Dendritic cell treated with granulocyte-macrophage colony-stimulating factor and Interleukin-4, amounts not matched to agents 40 ng/mL and 50 ng/mL, for 4 days (primary cell): Measurements from ENCODE around the gene MPEG1.

Experiments used
- H3K27ac Mint-ChIP-seq: one replicate; pipeline ENCODE4 v1.8.0; 2022; ENCODE audit warnings: mild to moderate bottlenecking, mixed read lengths
- H3K27me3 Mint-ChIP-seq: one replicate; pipeline ENCODE4 v1.8.0; 2022; ENCODE audit warnings: mild to moderate bottlenecking, mixed read lengths
- H3K36me3 Mint-ChIP-seq: one replicate; pipeline ENCODE4 v1.8.0; 2022; ENCODE audit warnings: low read depth, mixed read lengths
- H3K4me1 Mint-ChIP-seq: one replicate; pipeline ENCODE4 v1.8.0; 2022; ENCODE audit warnings: low read depth, mixed read lengths
- H3K4me3 Mint-ChIP-seq: one replicate; pipeline ENCODE4 v1.8.0; 2022; ENCODE audit warnings: mild to moderate bottlenecking, moderate library complexity, mixed read lengths
- H3K9me3 Mint-ChIP-seq: one replicate; pipeline ENCODE4 v1.8.0; 2022; ENCODE audit warnings: mixed read lengths
- intact Hi-C: fragments of 100-400 bp; cut with micrococcal nuclease; formaldehyde crosslinking; loops from one replicate; pipeline ENCODE4 v1.15.0; 2022

Gene MPEG1

GRCh38 chr11:59225017-59225416, 12.3 kb upstream of the MPEG1 start:
- intact Hi-C loops = no loop called here
- Mint-ChIP-seq H3K4me1 (peaks cover 63% of the 10 kb centered on the region), H3K27ac (peak overlapping the region; percentile 89), H3K9me3 (no peaks in the 10 kb centered on the region), H3K4me3 (peak overlapping the region; percentile 27), H3K27me3 (no peaks in the 10 kb centered on the region), H3K36me3 (no peaks in the 10 kb centered on the region)

GRCh38 chr11:59224351-59224928, 11.7 kb upstream of the MPEG1 start:
- Mint-ChIP-seq H3K9me3 (no peaks in the 10 kb centered on the region), H3K4me3 (peak overlapping the region; percentile 27), H3K4me1 (peaks cover 69% of the 10 kb centered on the region), H3K27ac (peak overlapping the region; percentile 89), H3K36me3 (no peaks in the 10 kb centered on the region), H3K27me3 (no peaks in the 10 kb centered on the region)
- intact Hi-C loops = loop anchor here (5.0 kb wide), 1 partner anchor 33 kb away; no protein-coding TSS in a partner anchor

GRCh38 chr11:59223611-59224010, 10.9 kb upstream of the MPEG1 start:
- Mint-ChIP-seq H3K27ac (peak overlapping the region; percentile 89), H3K9me3 (no peaks in the 10 kb centered on the region), H3K4me3 (peak overlapping the region; percentile 41), H3K27me3 (no peaks in the 10 kb centered on the region), H3K4me1 (peaks cover 75% of the 10 kb centered on the region), H3K36me3 (no peaks in the 10 kb centered on the region)
- intact Hi-C loops = loop anchor here (2.0 to 5.0 kb wide), 2 partner anchors 15 to 34 kb away; no protein-coding TSS in a partner anchor

GRCh38 chr11:59223177-59223576, 10.4 kb upstream of the MPEG1 start:
- no peaks in the 10 kb centered on the region for H3K9me3 Mint-ChIP-seq
- H3K36me3 Mint-ChIP-seq = no peaks in the 10 kb centered on the region
- no peak overlapping the region for H3K4me3 Mint-ChIP-seq
- intact Hi-C loops = loop anchor here (2.0 to 5.0 kb wide), 2 partner anchors 14 to 34 kb away; no protein-coding TSS in a partner anchor
- H3K27ac Mint-ChIP-seq = peak overlapping the region; percentile 89
- peaks cover 80% of the 10 kb centered on the region for H3K4me1 Mint-ChIP-seq
- H3K27me3 Mint-ChIP-seq = no peaks in the 10 kb centered on the region

DNA sequence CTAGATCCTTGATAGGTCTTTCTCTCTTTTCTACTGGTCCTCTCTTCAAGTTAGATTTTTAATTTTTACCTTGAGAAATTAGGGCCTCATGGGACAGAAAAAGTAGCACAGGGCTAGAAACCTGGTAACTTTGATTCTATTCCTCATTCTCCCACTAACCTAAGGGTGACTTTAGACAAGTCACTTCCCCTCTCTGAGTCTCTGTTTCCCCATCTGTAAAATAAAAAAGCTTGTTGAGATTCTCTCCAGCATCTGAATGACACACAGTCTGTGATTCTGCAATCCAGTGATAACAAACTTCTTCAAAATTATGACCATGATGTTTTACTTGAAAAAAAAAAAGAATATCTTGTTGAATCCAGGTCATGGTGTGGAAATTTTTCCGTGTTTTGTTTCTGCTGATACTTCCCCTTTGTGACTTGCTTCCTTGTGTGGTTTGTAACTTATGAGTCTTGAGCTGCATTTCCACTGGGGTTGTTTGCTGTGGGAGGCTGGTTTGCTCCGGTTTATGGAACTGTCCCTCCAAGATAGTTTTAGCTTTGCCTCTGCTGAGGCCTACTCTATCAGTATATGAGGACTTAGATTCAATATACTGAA, 9.8 kb upstream of the MPEG1 start:
- Mint-ChIP-seq H3K27me3 (no peaks in the 10 kb centered on the region), H3K9me3 (no peaks in the 10 kb centered on the region), H3K4me3 (no peak overlapping the region), H3K36me3 (no peaks in the 10 kb centered on the region), H3K27ac (peak overlapping the region; percentile 89), H3K4me1 (peaks cover 86% of the 10 kb centered on the region)
- intact Hi-C loops = loop anchor here (2.0 to 5.0 kb wide), 2 partner anchors 14 to 35 kb away; no protein-coding TSS in a partner anchor

GRCh38 chr11:59221441-59221840, 8.7 kb upstream of the MPEG1 start:
- H3K4me1 Mint-ChIP-seq = peaks cover 97% of the 10 kb centered on the region
- H3K9me3 Mint-ChIP-seq = no peaks in the 10 kb centered on the region
- intact Hi-C loops = loop anchor here (5.0 kb wide), 1 partner anchor 36 kb away; no protein-coding TSS in a partner anchor
- H3K27me3 Mint-ChIP-seq = no peaks in the 10 kb centered on the region
- H3K36me3 Mint-ChIP-seq = no peaks in the 10 kb centered on the region
- no peak overlapping the region for H3K4me3 Mint-ChIP-seq
- H3K27ac Mint-ChIP-seq = peak overlapping the region; percentile 89

DNA sequence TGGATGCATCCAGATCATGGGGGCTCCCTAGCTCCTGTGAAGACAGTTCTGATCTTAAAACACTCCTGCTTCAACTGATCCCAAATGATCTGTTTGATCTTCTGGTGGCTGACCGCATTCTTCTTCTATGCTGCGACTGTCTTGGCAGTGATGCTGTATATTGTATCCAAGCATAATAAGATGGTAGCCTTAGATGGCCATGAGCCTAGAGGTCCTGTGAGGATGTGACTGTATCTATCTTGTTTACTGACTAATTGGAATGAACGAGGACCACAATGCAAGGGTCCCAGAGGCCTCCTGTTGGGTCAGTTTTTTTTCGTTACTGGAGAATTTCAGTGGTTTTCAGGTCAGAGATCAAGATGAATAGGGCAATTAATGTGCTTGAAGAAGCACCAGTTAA, 7.1 kb upstream of the MPEG1 start:
- H3K9me3 Mint-ChIP-seq = no peaks in the 10 kb centered on the region
- no peak overlapping the region for H3K4me3 Mint-ChIP-seq
- peaks cover 84% of the 10 kb centered on the region for H3K4me1 Mint-ChIP-seq
- no peaks in the 10 kb centered on the region for H3K36me3 Mint-ChIP-seq
- intact Hi-C loops = loop anchor here (5.0 to 10.0 kb wide), 3 partner anchors 37 to 645 kb away; partner anchors contain the start of genes LPXN and ZFP91
- H3K27me3 Mint-ChIP-seq = no peaks in the 10 kb centered on the region
- peak overlapping the region; percentile 89 for H3K27ac Mint-ChIP-seq

GRCh38 chr11:59218893-59219292, 6.2 kb upstream of the MPEG1 start:
- Mint-ChIP-seq H3K4me1 (peaks cover 81% of the 10 kb centered on the region), H3K9me3 (no peaks in the 10 kb centered on the region), H3K27ac (peak overlapping the region; percentile 89), H3K36me3 (no peaks in the 10 kb centered on the region), H3K27me3 (no peaks in the 10 kb centered on the region), H3K4me3 (no peak overlapping the region)
- intact Hi-C loops = loop anchor here (5.0 to 10.0 kb wide), 2 partner anchors 53 to 644 kb away; partner anchors contain the start of genes LPXN and ZFP91

DNA sequence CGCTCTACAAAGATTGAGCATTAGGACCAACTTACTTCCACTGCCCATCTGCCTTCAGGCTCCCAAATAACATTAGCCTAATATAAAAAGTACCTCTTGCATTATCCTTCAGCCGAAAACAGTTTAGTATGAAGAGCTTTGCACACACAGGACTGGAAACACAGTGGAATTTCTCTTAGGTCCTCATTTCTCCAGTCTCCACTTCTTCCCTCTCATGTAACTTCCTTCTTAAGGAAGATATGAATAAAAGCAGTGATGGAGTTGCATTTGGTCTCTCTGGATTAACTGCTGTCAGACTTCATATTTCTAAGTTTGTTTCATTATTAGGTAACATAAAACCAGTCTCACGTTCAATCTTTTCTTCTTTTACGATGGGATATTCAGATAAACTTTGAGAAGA, 5.6 kb upstream of the MPEG1 start:
- no peak overlapping the region for H3K4me3 Mint-ChIP-seq
- peaks cover 77% of the 10 kb centered on the region for H3K4me1 Mint-ChIP-seq
- no peaks in the 10 kb centered on the region for H3K36me3 Mint-ChIP-seq
- no peaks in the 10 kb centered on the region for H3K9me3 Mint-ChIP-seq
- peak overlapping the region; percentile 89 for H3K27ac Mint-ChIP-seq
- intact Hi-C loops = loop anchor here (5.0 to 10.0 kb wide), 2 partner anchors 54 to 644 kb away; partner anchors contain the start of genes LPXN and ZFP91
- no peaks in the 10 kb centered on the region for H3K27me3 Mint-ChIP-seq

DNA sequence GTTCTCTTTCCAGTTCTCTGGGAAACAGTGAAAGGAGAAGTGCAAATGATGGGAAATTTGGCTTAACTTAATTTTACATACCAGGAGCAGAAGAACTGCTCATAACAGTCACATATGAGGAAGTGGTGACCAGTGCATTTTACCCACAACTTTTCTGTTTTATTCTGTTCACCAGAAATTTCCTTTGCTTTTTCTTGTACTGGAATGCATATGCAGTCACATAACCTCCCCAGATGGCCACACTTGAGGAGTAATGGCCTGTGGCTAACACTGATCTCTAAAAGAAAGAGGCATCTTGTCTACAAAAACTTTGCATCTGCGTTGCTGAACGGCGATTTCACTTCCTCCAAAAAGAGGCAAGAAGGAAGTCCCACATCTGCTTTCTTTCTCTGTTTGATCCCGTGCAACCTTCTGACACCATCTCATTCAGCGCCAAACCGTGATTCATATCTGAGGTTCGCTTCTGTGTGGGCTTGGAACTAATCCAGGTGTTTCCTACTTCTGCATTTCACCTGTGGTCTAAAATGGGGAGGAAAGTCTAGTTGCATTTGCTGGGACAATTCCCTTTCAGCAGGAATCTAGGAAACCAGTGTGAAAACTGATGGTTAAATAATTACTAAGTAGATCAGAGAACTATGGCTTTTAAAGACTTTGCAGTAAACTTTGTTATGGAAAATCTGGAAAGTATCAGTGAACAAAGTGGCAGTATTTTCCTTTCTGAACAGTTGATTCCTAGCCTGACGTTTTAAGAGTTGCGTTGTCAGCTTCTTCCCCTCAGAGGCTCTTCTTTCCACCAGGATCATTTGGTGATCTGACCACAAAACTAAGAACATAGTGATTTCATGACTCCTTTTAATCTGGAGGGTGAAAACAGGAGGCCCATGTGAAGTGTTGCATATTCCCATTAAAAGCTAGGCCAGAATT, 4.2 kb upstream of the MPEG1 start:
- Mint-ChIP-seq H3K36me3 (peaks cover 9% of the 10 kb centered on the region), H3K9me3 (no peaks in the 10 kb centered on the region), H3K27me3 (no peaks in the 10 kb centered on the region), H3K4me3 (peak overlapping the region; percentile 23), H3K27ac (peak overlapping the region; percentile 89), H3K4me1 (peaks cover 77% of the 10 kb centered on the region)
- intact Hi-C loops = loop anchor here (5.0 to 10.0 kb wide), 2 partner anchors 55 to 642 kb away; partner anchors contain the start of genes LPXN and ZFP91

- Mint-ChIP-seq H3K27ac (peak overlapping the region; percentile 89), H3K27me3 (no peaks in the 10 kb centered on the region), H3K9me3 (no peaks in the 10 kb centered on the region), H3K4me1 (peaks cover 70% of the 10 kb centered on the region), H3K4me3 (no peak overlapping the region), H3K36me3 (peaks cover 35% of the 10 kb centered on the region)
- intact Hi-C loops = loop anchor here (5.0 to 10.0 kb wide), 2 partner anchors 33 to 640 kb away; partner anchors contain the start of genes LPXN and ZFP91
Observed at GRCh38 chr11:59214141-59214893, 1.6 kb upstream of the MPEG1 start.

DNA sequence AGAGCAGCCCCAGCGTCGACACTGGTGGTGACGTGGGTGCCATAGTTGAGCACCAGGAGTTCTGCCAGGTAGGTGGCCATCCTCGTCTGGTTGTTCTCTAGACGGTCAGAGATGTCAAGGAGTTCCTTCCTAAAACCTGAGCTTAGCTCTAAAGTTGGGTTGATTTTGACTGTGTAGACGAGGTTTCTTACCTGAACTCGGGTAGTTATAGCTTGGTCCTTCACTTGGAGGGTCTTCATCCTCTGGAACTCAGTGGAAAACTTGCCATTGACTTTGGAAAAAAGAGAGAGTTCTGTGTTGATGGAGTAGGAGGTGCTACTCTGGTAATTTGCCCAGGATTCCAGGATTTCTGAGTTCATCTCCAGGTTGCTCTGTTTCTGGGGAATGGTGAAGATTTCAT, 505 bp downstream of the MPEG1 start:
- peaks cover 70% of the 10 kb centered on the region for H3K4me1 Mint-ChIP-seq
- peaks cover 55% of the 10 kb centered on the region for H3K36me3 Mint-ChIP-seq
- H3K27me3 Mint-ChIP-seq = no peaks in the 10 kb centered on the region
- intact Hi-C loops = loop anchor here (5.0 to 10.0 kb wide), 2 partner anchors 35 to 637 kb away; partner anchors contain the start of genes LPXN and ZFP91
- peak overlapping the region; percentile 97 for H3K4me3 Mint-ChIP-seq
- peak overlapping the region; percentile 95 for H3K27ac Mint-ChIP-seq
- no peaks in the 10 kb centered on the region for H3K9me3 Mint-ChIP-seq

- Mint-ChIP-seq H3K27ac (peak overlapping the region; percentile 95), H3K4me1 (peaks cover 81% of the 10 kb centered on the region), H3K9me3 (no peaks in the 10 kb centered on the region), H3K36me3 (peaks cover 86% of the 10 kb centered on the region), H3K27me3 (no peaks in the 10 kb centered on the region), H3K4me3 (peak overlapping the region; percentile 97)
- intact Hi-C loops = loop anchor here (2.0 kb wide), 1 partner anchor 14 kb away; no protein-coding TSS in a partner anchor
Observed at GRCh38 chr11:59208956-59209355, 3.8 kb downstream of the MPEG1 start.
